ENCODE data around the gene MANSC1. TPM values are rescaled to one million over a fixed set of nuclear protein-coding genes. Genes with fewer than 3 reads are reported as not detected.

Gene MANSC1
- polyA plus RNA-seq, 3 donors = 0.24 to 2.3 (median 1.5) TPM

DNA sequence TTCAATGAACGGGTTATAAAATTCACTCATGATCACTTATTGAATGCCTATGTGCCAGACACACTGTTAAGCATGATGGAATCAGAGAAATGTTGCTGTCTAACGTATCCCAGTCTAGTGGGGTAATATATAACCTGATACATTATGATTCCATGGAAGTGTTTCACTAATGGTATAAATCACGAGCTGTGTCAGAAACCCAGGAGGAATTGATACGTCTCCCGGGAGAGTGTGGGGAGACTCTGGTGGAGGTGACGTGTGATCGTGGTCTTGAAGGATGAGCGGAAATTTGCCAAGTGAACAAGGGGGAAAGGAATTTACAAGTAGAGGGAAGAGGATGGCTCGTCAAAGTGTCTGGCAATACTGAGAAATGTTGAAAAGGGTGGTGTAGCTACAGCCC is 26.5 kb downstream of the MANSC1 start:
- no peak overlapping the region for H3K4me3 Mint-ChIP-seq
- H3K36me3 ChIP-seq (replicated peaks in 1 of 2; ENCODE audit: control insufficient read depth in 1 of 2, insufficient read depth in 2 of 2, low read length in 2 of 2) = no peaks in the 10 kb centered on the region
- H3K9me3 ChIP-seq (replicated peaks in 1 of 2; ENCODE audit: control insufficient read depth in 1 of 2, insufficient read depth in 1 of 2, low read length in 2 of 2) = no peaks in the 10 kb centered on the region
- no peaks in the 10 kb centered on the region for H4K20me1 ChIP-seq (ENCODE audit: insufficient read depth, low read length)
- peaks cover 2% of the 10 kb centered on the region for H3K4me1 Mint-ChIP-seq
- no peaks in the 10 kb centered on the region for H3K79me2 ChIP-seq (ENCODE audit: insufficient read depth, low read length)
- no peak for DNase-seq
- H3K27me3 Mint-ChIP-seq (ENCODE audit: low read depth in 3 of 3) = peaks cover 0 to 2% (median 1%) of the 10 kb centered on the region in 3 donors
- H3K9ac ChIP-seq (ENCODE audit: insufficient read depth, low read length, poor library complexity, severe bottlenecking) = no peak overlapping the region
- H3K27ac ChIP-seq (ENCODE audit: low read depth in 1 of 2, low read length in 2 of 2) = no peak overlapping the region
- H3K4me1 ChIP-seq (ENCODE audit: control insufficient read depth in 1 of 2, insufficient read depth in 2 of 2, low read length in 2 of 2) = peaks cover 0 to 2% of the 10 kb centered on the region in 2 donors
- H3K4me2 ChIP-seq (replicated peaks; ENCODE audit: extremely low read depth, low read length, poor library complexity, severe bottlenecking) = no peak overlapping the region
- no peak overlapping the region for H3K27ac Mint-ChIP-seq
- H3K36me3 Mint-ChIP-seq = no peaks in the 10 kb centered on the region
- no peak overlapping the region for H3K4me3 ChIP-seq (replicated peaks in 1 of 3; ENCODE audit: low read depth in 2 of 3, low read length in 3 of 3)
- WGBS (ENCODE audit: insufficient coverage) = 96% methylated on average over 7 of the region's 9 CpGs
- intact Hi-C loops (cut with micrococcal nuclease) = no loop called here
- no peaks in the 10 kb centered on the region for H3K27me3 ChIP-seq (ENCODE audit: control insufficient read depth in 2 of 2, insufficient read depth in 2 of 2, low read length in 2 of 2)
- no peak overlapping the region for H2AFZ ChIP-seq (ENCODE audit: insufficient read depth, low read depth, low read length, poor library complexity, severe bottlenecking)
- H3K9me3 Mint-ChIP-seq = peaks cover 0 to 2% (median 0%) of the 10 kb centered on the region in 7 donors
- TF ChIP-seq, protein P1, sequence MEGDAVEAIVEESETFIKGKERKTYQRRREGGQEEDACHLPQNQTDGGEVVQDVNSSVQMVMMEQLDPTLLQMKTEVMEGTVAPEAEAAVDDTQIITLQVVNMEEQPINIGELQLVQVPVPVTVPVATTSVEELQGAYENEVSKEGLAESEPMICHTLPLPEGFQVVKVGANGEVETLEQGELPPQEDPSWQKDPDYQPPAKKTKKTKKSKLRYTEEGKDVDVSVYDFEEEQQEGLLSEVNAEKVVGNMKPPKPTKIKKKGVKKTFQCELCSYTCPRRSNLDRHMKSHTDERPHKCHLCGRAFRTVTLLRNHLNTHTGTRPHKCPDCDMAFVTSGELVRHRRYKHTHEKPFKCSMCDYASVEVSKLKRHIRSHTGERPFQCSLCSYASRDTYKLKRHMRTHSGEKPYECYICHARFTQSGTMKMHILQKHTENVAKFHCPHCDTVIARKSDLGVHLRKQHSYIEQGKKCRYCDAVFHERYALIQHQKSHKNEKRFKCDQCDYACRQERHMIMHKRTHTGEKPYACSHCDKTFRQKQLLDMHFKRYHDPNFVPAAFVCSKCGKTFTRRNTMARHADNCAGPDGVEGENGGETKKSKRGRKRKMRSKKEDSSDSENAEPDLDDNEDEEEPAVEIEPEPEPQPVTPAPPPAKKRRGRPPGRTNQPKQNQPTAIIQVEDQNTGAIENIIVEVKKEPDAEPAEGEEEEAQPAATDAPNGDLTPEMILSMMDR (IDR thresholded peaks at IDR 0.05) = no peak

- H3K27ac ChIP-seq (ENCODE audit: low read depth in 1 of 2, low read length in 2 of 2) = no peak overlapping the region
- no peak overlapping the region for H3K4me3 ChIP-seq (replicated peaks in 1 of 3; ENCODE audit: low read depth in 2 of 3, low read length in 3 of 3)
- no peaks in the 10 kb centered on the region for H3K79me2 ChIP-seq (ENCODE audit: insufficient read depth, low read length)
- H3K9me3 Mint-ChIP-seq = peaks cover 0 to 2% (median 0%) of the 10 kb centered on the region in 7 donors
- no peak overlapping the region for H2AFZ ChIP-seq (ENCODE audit: insufficient read depth, low read depth, low read length, poor library complexity, severe bottlenecking)
- H3K36me3 Mint-ChIP-seq = no peaks in the 10 kb centered on the region
- peaks cover 0 to 2% of the 10 kb centered on the region in 2 donors for H3K4me1 ChIP-seq (ENCODE audit: control insufficient read depth in 1 of 2, insufficient read depth in 2 of 2, low read length in 2 of 2)
- H3K27me3 Mint-ChIP-seq (ENCODE audit: low read depth in 3 of 3) = peaks cover 0 to 2% (median 1%) of the 10 kb centered on the region in 3 donors
- intact Hi-C loops (cut with micrococcal nuclease) = no loop called here
- DNase-seq = no peak
- no peak overlapping the region for H3K9ac ChIP-seq (ENCODE audit: insufficient read depth, low read length, poor library complexity, severe bottlenecking)
- TF ChIP-seq, protein P1 (IDR thresholded peaks at IDR 0.05) = no peak
- no peaks in the 10 kb centered on the region for H3K36me3 ChIP-seq (replicated peaks in 1 of 2; ENCODE audit: control insufficient read depth in 1 of 2, insufficient read depth in 2 of 2, low read length in 2 of 2)
- no peak overlapping the region for H3K4me3 Mint-ChIP-seq
- no peaks in the 10 kb centered on the region for H3K27me3 ChIP-seq (ENCODE audit: control insufficient read depth in 2 of 2, insufficient read depth in 2 of 2, low read length in 2 of 2)
- H3K4me2 ChIP-seq (replicated peaks; ENCODE audit: extremely low read depth, low read length, poor library complexity, severe bottlenecking) = no peak overlapping the region
- H3K27ac Mint-ChIP-seq = no peak overlapping the region
- WGBS (ENCODE audit: insufficient coverage) = 100% methylated on average over 2 of the region's 4 CpGs
- peaks cover 2% of the 10 kb centered on the region for H3K4me1 Mint-ChIP-seq
- no peaks in the 10 kb centered on the region for H3K9me3 ChIP-seq (replicated peaks in 1 of 2; ENCODE audit: control insufficient read depth in 1 of 2, insufficient read depth in 1 of 2, low read length in 2 of 2)
- no peaks in the 10 kb centered on the region for H4K20me1 ChIP-seq (ENCODE audit: insufficient read depth, low read length)
These were observed 26.9 kb downstream of the MANSC1 start for GRCh38 chr12:12323118-12323517.
